GM19043 (cell line): ENCODE results near the gene IFNG-AS1.

Source experiments
- ATAC-seq: cut with Tn5 transposase; IDR thresholded peaks from one replicate; pipeline ENCODE4 v1.9.1; 2021; ENCODE audit warnings: low read depth; ENCODE audit not compliant: unreplicated experiment

The IFNG-AS1 gene

DNA sequence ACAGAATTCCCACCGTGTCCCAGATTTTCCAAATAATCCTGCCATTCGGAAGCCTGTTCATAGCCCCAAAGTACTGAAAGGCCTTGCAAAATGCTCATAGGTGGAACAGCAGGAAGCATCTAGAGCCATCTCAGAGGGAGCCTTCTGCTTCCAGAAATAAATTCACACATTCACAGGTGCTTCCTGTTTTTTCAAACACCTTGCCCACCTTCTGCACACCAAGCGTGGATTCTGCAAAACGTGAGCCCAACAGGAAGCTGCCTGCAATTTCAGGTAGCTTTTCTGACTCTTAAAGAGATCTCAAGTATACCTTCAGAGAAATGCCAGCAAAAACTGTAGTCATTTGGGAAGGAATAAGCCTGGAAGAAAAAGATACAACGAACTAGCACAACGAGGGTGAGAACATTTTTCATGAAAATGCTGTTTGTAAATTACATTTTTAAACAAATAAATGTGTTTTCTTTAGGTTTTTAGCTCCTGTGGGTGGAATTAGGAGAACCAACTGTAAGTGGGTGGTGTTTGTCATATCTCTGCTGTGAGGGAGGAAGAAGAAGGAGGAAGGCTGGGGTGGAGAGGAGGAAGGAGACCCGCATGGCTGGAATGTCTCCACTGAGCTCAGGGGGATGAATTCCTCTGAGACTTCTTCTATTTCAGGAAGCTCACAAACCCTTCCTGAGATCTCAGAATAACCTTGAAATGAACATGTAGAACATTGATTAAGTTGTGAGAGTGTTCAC lies at the start of gene IFNG-AS1:
Gene IFNG-AS1 (plus strand): TSS at position 264 of the 737 bp plus-strand sequence.
- ATAC-seq: peak; percentile 29

- no peak for ATAC-seq
Observed at GRCh38 chr12:67939611-67940010, 49.6 kb upstream of the IFNG-AS1 start.

DNA sequence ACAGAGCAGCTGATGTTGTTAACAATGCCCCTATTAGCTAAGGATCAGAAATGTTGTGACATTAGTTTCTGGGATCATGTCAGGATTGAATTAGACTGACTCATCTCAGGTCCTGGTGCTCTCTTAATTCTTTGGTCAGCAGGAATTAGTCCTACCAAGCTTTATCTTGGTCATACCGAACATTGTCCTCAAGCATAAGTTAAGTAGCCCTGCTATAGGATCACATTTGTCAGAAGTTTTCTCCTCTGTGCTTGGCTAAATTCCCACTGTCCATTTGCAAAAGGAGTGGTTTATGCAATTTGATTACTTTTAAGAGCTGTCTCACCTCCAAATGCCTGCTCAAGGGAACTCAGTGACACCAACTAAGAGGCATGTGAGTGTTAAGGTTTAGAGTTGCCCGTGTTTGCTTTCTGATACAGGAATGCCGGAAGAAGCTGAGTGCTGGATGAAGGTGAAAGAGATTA lies 48.4 kb upstream of the IFNG-AS1 start:
- no peak for ATAC-seq

DNA sequence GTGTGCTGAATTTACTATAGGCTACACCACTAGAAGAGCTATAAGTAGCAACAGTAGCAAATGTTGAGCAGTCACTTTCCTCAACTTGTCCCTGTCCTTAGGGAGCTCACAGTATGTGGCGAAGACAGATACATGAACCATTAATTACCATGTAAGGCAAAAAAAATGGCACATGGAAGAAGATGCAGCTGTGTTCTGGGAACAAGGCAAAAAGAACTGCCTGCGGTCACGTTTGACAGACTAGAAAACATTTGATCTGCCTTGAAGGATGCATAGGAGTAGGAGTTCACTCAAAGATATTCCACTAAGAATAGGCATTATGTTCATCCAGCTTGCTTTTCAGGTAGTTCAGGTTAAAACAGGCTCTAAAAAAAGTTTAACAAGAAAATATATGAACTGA lies 46.5 kb upstream of the IFNG-AS1 start:
- no peak for ATAC-seq

- peak; percentile 86 for ATAC-seq
Observed at GRCh38 chr12:67943141-67943892, 45.9 kb upstream of the IFNG-AS1 start.

DNA sequence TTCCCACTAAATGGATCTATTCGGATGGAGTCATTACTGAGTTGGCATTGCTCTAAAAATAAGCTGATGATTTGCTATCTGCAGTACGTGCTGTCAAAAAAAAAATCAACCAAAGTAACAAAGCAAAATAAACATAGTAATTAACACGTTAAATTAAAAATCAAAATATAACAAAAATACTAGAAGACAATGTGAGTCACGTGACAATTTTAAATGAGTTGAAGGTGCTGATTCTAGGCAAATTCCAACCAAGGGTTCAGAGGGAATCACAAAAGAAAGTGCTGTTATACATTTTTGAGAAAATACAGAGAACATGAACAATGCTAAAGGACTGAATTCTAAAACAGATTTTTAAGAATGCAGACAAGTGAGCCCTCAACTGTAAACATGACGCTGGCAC lies 45.2 kb upstream of the IFNG-AS1 start:
- ATAC-seq: no peak

GRCh38 chr12:67952787-67953186 lies 36.5 kb upstream of the IFNG-AS1 start:
- ATAC-seq: no peak

DNA sequence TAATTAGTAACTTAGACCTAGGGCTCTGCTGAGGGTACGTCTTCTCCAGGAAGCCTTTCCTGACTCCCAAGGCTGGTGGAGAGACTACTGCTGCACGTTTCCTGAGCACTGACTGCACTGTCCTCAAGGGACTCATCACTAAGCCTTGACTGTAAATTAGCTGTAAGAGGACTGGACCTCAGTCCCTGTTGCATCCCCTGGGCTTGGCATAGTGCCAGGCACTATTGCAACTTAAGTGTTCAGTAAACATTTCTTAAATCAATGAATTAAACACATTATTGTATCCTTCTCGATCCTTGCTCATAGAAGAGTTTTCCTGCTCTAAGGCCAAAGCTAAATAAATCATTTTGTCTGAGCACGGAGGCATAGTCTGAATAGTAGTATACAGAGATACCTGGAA lies 31.9 kb upstream of the IFNG-AS1 start:
- ATAC-seq: no peak

DNA sequence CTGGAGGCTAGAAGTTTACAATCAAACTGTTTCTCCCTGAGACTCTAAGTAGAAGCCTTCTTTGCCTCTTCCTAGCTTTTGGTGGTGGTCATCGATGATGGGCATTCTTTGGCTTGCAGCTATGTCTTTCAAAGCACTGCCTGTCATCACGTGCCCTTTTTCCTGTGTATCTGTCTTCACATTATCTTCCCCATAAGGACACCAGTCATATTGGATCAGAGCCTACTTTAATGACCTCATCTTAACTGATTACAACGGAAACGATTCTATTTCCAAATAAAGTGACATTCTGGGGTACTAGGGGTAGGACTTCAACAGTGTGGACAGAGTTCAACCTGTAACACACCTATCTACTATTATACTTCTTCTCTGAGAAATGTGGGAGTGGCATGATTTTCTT lies 31.1 kb upstream of the IFNG-AS1 start:
- ATAC-seq: no peak

DNA sequence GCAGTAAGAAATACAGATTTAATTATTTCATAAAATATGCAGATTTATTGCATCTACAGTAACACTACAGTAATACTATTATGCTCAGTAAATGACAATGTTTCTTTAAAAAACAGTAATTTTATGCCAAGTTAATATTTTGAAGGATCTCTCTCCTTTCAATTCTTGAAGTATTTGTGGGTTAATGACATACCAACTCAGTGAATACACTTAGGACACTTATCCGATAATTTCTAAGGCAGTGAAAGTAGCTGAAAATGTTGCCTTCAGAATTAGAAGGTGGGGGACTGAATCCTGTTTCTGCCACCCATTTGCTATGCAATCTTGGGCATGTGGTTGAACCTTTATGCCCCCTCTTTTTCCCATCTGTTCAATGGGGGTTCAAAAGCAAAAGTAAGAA lies 24.8 kb upstream of the IFNG-AS1 start:
- no peak for ATAC-seq

GRCh38 chr12:67966560-67966959 lies 22.7 kb upstream of the IFNG-AS1 start:
- ATAC-seq: peak; percentile 57

DNA sequence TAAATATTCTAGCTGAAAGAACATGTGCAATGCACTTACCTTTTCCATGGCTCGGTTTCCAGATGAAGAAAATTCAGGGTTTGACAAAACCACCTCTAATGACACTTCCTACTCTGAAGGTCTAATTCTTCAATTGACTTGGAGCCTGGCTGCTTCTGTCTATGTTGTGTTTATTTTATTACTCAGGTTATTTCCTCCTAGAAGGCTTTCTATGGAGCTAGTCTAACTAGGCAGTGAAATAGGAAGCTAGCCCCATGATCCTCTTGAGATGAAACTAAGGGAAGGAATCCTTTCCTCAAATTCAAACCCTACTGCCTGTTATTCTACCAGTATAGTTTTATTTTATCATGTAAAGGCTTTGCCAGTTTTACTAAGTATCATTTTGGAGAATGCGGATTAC lies 20.9 kb upstream of the IFNG-AS1 start:
- no peak for ATAC-seq

DNA sequence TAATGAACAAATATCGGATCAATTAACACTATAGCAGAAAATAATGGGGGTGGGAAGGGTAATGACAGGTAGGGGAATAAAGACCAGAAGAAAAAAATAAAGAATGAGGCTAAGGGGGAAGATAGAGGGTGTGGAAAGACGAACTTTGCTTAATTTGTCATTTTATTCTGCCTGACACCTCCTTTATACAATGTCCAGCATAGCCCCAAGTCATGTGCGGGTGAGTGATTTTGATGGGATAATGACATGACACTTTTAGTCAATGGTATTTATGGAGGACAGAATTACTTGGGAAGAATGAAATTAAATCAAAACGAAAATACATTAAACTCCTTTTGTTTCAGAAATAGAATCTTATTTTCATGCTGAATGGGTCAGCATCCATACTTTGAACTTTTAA lies 20.5 kb upstream of the IFNG-AS1 start:
- no peak for ATAC-seq

- no peak for ATAC-seq
Observed at GRCh38 chr12:67969134-67969802, 20.0 kb upstream of the IFNG-AS1 start.

GRCh38 chr12:67977668-67978067 lies 11.6 kb upstream of the IFNG-AS1 start:
- no peak for ATAC-seq

GRCh38 chr12:67980391-67980790 lies 8.9 kb upstream of the IFNG-AS1 start:
- no peak for ATAC-seq

GRCh38 chr12:67981287-67982162 lies 7.7 kb upstream of the IFNG-AS1 start:
- ATAC-seq: no peak

DNA sequence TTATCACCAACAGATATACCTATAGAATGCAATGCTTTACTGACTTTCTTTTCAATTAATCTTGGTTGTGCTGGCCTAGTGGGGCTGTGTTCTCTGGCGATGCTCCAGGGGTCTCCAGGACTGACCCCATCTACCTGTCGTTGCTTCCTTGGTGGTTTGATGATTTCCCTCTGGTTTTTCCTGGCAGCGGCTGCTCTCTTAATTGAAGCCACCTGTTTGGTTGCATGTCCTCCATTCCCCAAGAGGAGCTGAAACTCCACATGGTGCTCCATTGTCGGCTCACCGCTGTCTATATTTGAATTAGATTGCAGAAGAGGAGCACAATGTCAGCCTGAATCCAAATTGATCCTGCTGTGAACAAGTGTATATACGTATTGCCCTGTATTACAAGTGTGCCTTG lies 7.1 kb upstream of the IFNG-AS1 start:
- ATAC-seq: no peak

DNA sequence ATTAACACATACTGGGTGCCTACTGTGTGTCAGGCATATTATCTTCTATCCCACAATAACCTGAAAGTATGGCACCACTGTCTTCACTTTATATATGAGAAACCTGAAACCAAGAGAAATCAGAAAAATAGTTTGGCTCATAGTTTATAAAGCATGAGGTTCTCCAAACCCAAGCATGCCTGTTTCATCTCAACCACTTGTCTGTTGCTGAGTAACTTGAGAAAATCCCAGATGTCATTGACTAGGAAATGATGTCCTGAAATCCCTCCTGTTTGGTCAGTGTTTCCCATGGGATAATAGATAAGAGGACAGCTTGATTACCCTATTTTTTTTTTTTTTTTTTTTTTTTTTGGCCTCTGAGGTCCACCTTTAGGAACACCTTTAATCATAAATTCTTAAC lies 2.6 kb upstream of the IFNG-AS1 start:
- ATAC-seq: no peak

GRCh38 chr12:67988601-67989021 lies 636 bp upstream of the IFNG-AS1 start:
- peak; percentile 71 for ATAC-seq
